G401 (cell line): Measurements from ENCODE around the gene PCCA. TPM values are rescaled to one million over a fixed set of nuclear protein-coding genes. Genes with fewer than 3 reads are reported as not detected.
A peak's percentile ranks its signal among the peaks of the same experiment; 100 is the strongest.

Experiments
- DNase-seq: peaks from one replicate; pipeline ENCODE4 v3.0.0-alpha.2; 2015; ENCODE audit warnings: low spot score
- in situ Hi-C: cut with HindIII; loops from 2 replicates; pipeline ENCODE4 v1.10.0; 2016; ENCODE audit warnings: low sequenced_read_pairs, mixed read lengths
- total RNA-seq: library from RNA; depleted of rRNA; stranded (reverse); fragments of >200 nt; shearing (Covaris generic); gene quantifications from 2 replicates; pipeline ENCODE4 v1.2.3, GENCODE V29; 2014

PCCA gene
- total RNA-seq, 1 experiment from 2014 or later, result 22.1 TPM

DNA sequence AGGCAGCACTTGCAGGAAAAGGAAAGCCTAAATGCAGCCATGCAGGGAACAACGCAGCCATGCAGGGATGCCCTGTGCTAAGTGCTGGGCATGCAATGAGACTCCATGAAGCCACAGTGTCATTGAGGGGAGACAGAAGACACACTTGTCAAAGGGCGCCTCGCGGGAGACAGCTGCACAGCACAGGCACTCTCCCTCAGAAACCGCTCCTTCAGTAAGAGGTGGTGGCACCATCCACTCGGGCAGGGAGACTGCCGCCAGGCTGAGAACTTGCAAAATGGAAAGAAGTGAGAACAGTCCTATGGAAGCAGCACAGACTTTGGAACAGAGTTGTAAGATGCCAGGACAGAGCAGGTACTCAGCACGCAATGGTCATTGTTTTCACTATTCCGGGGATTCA, 448.6 kb downstream of the PCCA start:
- in situ Hi-C loops, result no loop called here

DNA sequence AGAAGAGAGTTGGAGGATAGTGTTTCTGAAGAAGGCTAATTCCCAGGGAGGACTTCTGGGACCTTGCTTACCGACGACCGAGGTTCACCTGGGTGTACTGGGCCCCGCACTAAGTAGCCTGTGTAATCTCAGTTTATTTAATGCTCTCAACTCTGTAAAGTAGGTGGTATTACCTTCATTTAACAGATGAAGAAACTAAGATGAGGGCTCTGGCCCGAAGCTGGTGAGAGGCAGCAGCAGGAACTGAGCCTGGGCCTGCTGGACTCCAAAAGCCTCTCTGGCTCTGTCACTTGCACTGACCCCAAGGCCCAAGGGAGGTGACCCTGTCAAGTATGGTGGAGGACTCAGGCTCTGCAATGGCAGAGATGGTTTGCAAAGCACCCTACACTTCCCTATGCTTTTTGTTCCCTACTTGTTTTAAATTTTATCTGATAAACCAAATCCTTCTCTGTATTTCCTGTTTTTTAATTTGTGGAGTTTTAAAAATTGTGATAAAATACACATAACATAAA, 449.1 kb downstream of the PCCA start:
- no peak for DNase-seq
- in situ Hi-C loops, result no loop called here

More for the DNA sequence above, 448.6 kb downstream of the PCCA start:
- DNase-seq, result no peak

DNA sequence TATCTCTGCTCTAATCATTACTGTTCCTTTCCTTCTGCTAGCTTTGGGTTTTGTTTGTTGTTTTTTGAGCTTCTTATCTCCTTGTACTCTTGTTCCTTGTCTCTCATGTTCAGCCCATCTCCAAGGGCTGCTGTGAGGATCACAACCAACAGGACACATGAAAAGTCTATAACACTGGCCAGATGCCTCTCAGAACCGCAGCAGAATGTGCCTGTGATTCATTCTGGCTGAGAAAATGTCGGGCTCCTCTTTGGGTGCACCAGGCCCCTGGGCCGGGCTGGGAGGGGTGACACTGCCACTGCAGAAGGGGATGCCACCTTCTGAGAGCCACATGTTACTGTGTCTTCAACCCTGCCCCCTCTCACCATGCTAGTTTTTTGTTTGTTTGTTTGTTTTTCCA, 451.7 kb downstream of the PCCA start:
- in situ Hi-C loops, result no loop called here

DNA sequence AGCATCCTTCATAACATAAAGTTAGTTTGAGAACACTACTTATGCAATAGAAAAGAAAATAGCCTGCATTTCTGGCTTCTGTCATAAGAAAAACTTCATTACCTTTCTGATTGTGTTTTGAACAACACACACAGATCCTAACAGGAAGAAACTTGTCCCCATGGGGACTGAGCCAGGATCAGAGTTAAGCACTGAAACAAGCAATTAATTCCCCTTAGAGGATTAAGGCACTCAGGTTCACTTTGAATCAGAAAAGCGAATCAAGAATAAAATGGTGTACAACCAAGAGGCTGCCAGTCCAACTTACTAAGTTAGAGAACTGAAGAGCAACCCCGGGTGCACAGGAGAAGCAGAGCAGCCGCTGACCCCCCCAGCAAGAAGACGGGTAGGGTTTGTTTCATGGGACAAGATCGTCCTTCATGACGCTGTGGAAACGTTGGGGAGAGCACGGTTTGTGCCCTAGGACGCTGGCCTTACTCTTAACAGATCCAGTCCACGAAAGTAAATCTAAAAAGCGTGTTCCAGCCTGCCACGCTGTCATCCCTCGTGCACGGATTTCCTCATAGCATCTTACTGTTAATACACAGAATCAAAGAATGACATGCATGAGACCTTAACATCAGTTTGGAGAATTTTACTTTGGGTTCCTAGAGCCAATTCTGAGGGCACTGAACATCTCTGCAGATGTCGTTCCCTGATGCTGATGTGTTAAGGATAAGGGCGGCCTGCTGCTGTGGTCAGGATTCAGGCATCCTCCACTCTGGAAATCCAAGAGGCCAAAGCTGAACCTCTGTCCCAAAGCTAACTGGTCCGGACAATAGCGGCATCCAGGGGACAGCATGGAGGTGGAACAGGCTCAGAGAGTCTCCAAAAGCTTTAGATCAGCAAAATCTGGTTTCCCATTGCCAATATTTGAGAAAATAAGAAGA, 453.3 kb downstream of the PCCA start:
- in situ Hi-C loops, result no loop called here
- DNase-seq, result no peak

More for the DNA sequence above, 451.7 kb downstream of the PCCA start:
- DNase-seq, result no peak

DNA sequence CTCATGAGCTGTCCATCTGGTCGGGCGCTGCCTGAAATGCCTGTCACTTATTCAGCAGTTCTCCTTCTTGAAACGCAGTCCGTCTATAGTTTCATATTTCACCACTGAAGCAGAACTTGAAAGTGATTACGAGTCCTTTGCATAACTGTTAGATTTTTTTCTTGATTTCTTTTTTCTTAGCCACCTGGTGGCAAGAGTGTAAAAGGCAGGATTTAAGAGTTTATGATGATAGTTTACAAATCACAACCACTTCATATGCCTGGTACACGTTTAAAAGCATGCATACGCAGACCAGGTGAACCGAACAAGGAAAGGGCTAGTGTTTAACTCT, 453.9 kb downstream of the PCCA start:
- in situ Hi-C loops, result no loop called here
- DNase-seq, result peak; percentile 28

DNA sequence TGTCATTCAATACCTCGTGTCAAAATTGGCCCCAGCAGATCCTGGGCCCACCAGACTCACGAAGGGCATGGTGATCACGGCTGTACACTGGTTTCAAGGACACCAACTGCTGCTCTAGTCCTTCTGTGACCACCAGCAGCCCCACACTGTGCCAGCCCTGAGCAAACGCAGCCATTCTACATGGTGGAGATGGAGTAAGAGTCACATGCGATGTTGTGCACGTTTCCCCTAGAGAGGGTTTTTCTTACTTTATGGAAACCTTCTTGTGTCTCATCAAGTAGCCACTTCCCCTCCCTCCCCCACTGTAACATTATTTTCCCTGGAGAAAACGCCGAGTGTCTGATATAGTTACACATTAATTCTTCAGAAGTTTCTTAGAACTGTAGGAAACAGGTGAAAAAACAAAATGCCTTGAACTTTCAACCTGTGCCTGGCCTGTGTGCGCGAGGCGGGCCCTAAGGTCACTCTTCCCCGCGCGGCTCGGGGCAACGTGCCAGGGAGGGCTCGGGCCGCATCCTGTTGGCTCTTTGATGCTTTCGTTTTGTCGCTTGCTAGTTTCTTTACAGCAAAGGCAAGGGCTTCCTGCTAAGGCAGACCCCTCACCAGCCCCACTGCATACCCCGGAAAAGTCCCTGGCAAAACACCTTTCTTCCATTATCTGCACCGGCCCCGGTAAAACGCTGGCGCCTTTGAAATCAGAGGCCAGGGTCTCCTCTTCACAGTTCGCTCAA, 455.1 kb downstream of the PCCA start:
- no peak for DNase-seq
- in situ Hi-C loops, result no loop called here

DNA sequence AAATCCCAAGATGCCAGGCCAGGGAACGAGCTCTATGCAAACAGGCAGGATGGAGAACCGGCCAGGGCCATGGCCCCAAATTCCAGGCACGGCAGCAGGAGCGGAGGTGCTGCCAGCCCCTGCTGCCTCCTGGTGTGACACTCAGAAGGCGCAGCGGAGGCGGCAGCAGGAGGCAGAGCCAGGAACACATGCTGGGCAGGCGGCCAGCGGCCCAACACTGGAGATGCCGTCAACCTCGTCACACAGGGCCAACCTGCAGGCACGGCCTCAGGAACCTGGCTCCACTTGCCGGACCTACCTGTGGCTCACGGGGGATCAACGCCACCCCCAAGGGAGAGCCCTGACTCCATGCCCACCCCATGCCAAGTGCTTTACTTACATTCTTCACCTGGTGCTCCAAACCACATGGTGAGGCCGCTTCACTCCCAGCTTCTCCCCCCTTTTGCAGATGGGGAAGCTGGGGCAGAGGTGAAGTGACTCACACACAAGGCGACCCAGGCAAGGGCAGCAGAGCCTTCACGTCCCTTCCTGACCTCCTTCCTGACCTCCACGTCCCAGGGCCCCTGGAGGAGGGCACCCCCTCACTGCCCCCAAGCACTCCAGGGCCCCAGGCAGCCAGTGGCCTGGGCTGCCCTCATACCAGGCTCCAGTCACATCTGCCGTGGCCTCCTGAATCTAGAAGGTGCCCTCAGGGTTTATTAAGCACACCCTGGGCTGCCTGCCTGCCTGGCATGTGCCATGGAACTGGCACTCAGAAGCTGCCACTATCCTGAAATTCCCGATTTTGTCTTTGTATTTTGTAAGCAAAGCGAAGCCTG, 456.2 kb downstream of the PCCA start:
- in situ Hi-C loops, result no loop called here
- DNase-seq, result peak; percentile 72

DNA sequence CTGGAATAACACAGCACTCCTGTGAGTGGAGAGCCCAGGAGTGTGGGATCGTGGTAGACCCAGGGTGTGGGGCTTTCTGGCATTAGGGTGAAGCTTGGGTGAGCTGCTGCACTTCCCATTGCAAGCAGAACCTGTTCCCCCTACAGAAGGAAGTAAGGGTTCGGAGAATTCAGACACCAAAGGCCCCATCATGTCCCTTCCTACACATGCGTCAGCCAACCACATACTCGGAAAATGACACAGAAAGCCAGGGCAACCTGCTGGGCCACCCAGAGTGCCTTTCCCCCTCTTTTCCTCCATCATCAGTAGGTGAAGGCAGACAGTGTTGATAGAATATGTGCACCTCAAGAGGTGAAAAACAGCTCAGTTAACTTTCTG, 456.8 kb downstream of the PCCA start:
- no peak for DNase-seq
- in situ Hi-C loops, result no loop called here

DNA sequence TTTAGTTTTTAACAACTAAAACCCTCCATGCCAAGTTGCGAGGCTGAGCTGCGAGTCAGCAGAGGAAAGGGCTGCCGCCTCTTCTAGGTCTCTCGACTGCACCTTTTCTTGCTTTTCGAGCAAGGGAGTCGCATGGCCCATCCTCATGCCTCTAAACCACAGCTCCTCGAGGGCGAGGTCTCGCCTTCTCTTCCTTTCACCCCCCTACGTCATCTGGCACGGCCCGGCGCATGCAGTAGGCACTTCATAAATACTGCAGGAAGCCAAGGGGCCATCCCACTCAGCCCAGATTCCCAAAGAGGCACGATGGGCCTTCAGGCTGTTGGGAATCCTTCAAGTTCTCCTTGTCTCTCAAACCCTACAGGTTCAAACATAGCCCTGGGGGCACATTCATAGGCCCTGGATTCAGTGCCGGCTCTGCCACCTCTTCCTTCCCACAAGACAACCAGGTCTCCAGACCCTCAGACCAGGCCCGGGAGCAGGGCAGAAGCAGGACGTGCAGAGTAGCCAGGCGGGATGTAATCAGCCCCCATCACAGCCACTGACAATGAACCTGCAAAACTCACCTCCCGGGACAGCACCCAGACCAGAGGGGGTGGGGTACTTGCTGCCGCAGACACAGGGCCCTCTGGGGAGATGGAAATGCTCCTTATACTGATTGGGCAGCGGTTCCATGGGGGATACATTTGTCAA, 458.0 kb downstream of the PCCA start:
- in situ Hi-C loops, result no loop called here
- DNase-seq, result no peak

DNA sequence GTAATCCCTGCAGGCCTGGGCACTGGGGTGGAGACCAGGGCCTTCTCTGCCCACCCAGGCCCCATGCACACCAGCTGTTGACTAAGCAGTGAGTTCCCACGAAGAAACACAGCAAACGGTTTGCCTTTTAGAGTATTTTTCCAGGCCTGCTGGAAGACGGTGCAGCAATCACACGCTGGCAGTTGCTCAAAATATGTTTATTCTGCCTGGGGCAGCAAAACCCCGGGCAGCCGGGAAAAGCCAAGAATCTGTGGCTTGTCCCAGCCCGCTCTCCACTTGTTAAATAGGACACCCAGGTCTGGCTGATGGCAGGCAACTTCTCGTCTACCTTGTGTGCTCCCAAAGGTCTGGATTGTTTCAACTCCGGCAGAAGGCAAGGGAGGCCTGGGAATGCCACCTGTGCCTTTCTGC, 458.9 kb downstream of the PCCA start:
- peak; percentile 91 for DNase-seq
- in situ Hi-C loops, result no loop called here

DNA sequence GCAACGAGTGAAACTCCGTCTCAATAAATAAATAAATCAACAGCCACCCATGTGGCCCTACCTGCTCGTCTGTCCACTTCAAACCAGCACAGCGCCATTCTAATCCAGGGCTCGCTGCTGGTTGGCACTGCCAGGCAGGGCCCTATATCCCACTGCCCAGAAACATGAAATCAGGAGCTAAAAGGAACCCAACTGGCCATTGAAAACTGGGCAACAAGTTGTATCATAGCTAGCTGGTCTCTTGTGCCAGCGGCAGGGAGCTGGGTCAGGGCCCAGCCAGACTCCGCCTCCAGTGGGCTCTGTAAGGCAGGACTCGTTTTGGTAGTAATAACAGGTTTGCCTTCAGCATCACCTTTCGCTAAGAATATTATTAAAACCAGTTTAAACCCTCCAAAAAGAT, 460.4 kb downstream of the PCCA start:
- in situ Hi-C loops, result no loop called here
- no peak for DNase-seq

DNA sequence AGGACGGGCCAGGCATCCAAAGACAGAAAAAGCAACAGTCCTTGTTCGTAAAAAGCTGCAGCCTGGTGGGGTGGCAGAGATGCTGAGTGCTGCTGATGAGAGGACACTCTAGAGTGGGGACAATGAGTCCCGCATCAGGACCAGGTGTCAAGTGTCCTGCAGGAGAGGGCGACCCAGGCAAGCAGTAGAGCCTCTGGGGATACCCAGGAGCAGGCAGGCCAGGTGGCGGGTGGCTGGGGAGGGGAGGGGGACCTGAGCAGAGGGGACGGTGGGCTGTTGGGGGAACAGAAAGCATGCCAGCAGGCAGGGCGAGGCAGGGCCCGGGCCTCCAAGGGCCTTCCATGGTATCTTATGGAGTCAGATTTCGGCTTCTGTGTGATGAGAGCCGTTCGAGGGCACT, 463.9 kb downstream of the PCCA start:
- no peak for DNase-seq
- in situ Hi-C loops, result no loop called here

DNA sequence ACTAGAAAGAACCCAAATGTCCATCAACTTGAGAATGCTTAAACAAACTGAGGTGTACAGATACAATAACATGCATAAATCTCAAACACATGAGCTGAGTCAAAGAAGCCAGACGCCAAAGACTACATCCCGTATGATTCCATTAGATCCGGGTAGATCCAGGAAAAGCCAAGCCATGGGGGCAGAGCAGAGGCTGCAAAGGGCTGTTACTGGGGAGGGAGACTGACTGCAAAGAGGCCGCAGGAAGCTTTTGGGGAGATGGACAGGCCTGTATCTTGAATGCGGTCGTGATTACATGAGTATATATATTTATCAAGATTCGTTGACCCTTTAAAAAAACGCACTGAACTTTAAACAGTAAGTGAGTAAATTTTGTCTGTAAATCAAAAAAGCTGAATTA, 471.0 kb downstream of the PCCA start:
- no peak for DNase-seq
- in situ Hi-C loops, result no loop called here

DNA sequence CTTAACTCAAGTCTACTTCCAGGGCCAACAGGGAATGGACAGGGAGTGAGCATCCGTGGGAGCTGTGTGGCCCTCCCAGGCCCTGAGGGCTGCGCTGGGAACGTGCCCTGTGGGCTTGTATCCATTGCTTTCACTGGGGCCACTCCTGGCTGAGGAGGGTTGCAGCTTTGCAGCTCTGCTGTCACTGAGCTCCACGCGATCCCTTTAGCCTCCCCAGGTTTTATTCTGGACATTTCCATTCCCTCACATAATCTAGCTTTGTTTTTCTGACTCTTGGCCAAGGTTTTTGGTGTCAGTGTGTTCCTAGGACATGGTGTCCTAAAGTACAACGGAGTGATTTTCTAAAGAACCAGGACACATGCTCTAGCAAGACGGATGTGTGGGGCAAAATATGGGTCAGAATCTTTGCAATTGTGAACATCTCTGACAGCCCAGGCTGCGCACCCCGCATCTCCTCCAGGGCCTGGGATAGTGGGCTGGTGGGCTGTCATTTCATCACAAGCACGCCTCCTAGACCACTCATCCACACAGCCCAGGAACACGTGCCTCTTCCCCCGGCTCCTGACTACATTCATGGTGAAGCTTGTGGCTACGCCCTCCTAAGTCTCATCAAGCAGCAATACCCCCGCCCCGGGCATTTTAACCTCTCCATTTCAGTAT, 471.7 kb downstream of the PCCA start:
- DNase-seq, result peak; percentile 76
- in situ Hi-C loops, result no loop called here

DNA sequence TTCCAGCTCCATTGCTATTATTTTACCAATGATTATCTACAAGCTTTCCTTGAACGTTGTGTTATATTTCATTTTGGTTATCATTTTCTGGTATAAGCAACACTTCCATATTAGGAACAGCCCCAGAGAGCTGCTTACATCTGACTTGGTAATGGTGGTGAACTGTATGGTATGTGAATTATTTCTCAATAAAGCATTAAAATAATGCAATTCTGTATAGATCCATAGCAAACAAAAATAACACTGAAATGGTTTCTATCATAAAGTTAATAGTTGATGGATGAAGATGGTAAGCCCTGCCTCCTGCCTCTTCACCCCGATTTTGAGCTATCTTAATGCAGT, 472.2 kb downstream of the PCCA start:
- in situ Hi-C loops, result no loop called here
- DNase-seq, result no peak

DNA sequence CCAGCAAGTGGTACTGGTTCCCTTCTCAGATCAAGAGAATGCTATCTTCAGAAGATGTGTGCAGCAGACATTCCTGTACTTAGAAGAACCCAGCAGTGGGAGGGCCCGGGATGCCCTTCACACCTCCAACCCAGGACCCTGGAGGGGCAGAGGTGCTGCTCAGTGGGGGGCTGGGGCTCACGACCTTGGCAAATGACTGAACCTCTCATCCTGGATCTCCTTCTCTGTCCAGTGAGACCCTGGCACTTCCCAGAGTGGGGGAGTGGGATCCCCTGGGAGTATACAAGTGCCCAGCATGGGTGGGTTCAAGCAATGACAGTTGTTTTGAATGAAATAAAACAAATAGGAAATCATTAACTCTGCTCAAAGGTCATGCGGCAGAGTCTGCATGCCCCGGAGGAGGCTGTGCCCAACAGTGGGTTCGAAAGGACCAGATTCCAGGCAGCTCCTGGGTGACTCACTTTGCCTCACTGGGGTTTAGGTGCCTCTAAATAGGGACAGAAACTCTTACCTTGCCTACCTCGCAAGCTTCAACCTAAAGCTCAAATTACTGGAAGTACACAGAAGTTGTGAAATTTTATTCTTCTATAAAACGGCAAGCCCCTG, 472.8 kb downstream of the PCCA start:
- in situ Hi-C loops, result no loop called here
- no peak for DNase-seq

DNA sequence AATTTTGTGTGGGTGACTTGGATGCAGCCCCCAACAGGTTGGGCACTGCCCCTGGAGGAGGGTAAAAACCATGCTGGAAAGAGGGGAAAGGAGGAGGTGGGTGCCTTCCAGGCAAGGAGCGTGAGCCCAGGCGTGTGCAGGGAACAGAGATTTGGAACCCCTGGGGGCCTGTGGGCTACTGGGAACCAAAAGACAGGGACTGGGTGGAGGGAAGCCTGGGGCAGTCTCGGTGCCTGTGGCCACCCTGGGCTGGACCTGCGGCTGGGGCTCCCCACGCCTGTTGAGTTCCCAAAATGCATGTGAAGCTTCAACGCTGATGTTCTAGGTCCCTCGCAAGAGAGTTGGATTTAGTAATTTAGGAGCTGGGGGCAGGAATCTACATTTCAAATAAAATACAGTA, 474.9 kb downstream of the PCCA start:
- no peak for DNase-seq
- in situ Hi-C loops, result no loop called here

DNA sequence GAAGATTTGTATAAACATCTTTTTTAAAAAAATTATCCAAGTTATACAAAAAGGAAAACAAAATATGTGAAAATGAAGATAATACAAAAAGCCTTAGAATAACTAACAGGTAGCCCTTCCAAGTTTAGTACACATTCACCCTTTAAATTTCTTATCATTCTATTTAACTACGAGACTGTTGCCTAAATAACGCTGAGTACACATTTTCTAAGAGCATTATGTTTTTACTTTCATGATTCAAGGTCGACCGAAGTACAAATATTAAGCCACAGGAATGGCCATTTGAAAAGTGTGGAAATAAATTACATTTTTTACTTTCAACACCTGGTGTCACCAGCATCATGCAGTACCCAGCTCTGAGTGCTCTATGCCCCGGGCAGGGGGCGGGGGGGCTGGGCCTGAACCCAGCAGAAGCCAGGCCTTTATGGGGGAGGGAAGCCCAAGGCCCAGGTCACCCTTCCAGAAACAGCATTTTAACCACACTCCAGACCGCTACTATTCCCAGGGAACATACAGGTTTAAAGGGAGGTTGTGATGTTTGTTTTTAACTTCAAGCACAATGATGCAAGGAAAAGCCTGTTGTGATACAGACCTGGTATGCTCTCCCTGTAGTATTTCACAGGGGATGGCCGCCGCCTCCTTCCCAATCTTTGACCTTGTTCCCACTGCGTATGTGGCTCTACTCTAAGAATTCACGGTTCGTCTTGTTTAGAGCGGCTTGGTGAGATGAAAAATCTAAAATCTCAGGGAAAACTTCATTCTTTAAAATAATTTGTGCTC, 475.7 kb downstream of the PCCA start:
- in situ Hi-C loops, result no loop called here
- no peak for DNase-seq
